Kidney (tissue), 14 donors: ENCODE measurements around the gene MINDY1. TPM values are rescaled to one million over a fixed set of nuclear protein-coding genes. Genes with fewer than 3 reads are reported as not detected.

Experiments used
- DNase-seq, 5 donors: peaks; one replicate each; pipeline ENCODE4 v3.0.0-alpha.2; 2013 to 2020
- FAIRE-seq: peaks from 2 replicates; lab custom pipeline; 2012; peaks lifted over from hg19 to GRCh38; lab: Jason Lieb, UNC
- H3K27ac ChIP-seq, 2 donors: one replicate each; pipeline ENCODE4 v1.7.0; 2013; ENCODE audit warnings: low read depth in 2 of 2, low read length in 2 of 2, inconsistent platforms in 1 of 2
- H3K27me3 ChIP-seq: one replicate; pipeline ENCODE4 v1.7.1; 2013; ENCODE audit warnings: low read length, inconsistent platforms; ENCODE audit not compliant: control insufficient read depth, insufficient read depth
- H3K36me3 ChIP-seq, 3 donors: one replicate each; pipeline versions ENCODE4 v1.7.0 to v1.7.1; 2013; ENCODE audit warnings: low read length in 3 of 3, control low read depth in 1 of 3, inconsistent platforms in 1 of 3; ENCODE audit not compliant: insufficient read depth in 3 of 3, control insufficient read depth in 2 of 3
- H3K4me1 ChIP-seq, 3 donors: one replicate each; pipeline versions ENCODE4 v1.7.0 to v1.7.1; 2013; ENCODE audit warnings: low read length in 3 of 3, inconsistent platforms in 1 of 3, low read depth in 1 of 3; ENCODE audit not compliant: control insufficient read depth in 2 of 3, insufficient read depth in 2 of 3
- H3K4me3 ChIP-seq, 3 donors: one replicate each; pipeline versions ENCODE4 v1.7.0 to v1.8.1; 2013; ENCODE audit warnings: low read length in 3 of 3, control low read depth in 1 of 3, inconsistent platforms in 1 of 3
- H3K9ac ChIP-seq, 3 donors: one replicate each; pipeline versions ENCODE4 v1.7.0 to v1.7.1; 2013; ENCODE audit warnings: low read length in 3 of 3, control low read depth in 1 of 3, inconsistent platforms in 1 of 3
- H3K9me3 ChIP-seq, 3 donors: one replicate each; pipeline versions ENCODE4 v1.7.0 to v1.7.1; 2013; ENCODE audit warnings: low read length in 3 of 3, control low read depth in 1 of 3, inconsistent platforms in 1 of 3; ENCODE audit not compliant: control insufficient read depth in 2 of 3, insufficient read depth in 1 of 3
- intact Hi-C: fragments of 100-400 bp; cut with DNase I; formaldehyde crosslinking; loops from one replicate; pipeline ENCODE4 v1.11.1; 2022
- polyA plus RNA-seq: library from polyadenylated mRNA; stranded (reverse); fragments of 350-450 nt; fragmentation: Illumina TruSeq; extraction: RNeasy Lipid Tissue Mini Kit (QIAGEN cat#74804); gene quantifications from one replicate; pipeline ENCODE4 v1.2.3, GENCODE V29; 2014; ENCODE audit warnings: low read depth, low replicate concordance; ENCODE audit not compliant: insufficient read depth
- total RNA-seq: library from RNA; stranded (reverse); fragmentation: NEBNext Ultra II Directional; extraction: Animal tissue kit (Norgen Biotek cat#: 25700); gene quantifications from one replicate; pipeline ENCODE4 v1.2.1, GENCODE V29; 2021
- TF ChIP-seq, protein P1 (sequence below): IDR thresholded peaks from 3 replicates; pipeline ENCODE4 v1.5.1; 2012; ENCODE audit warnings: mild to moderate bottlenecking, moderate library complexity, borderline replicate concordance; ENCODE audit not compliant: insufficient read depth; ENCODE audit errors: extremely low read depth
- donor health status: control.
- donor health status: control.
- donor health status: control.
- donor health status: control.
- donor health status: control.
- donor health status: DM: yes; HTN: yes; CAD: no.
- donor health status: Normal renal cell carcinoma (clear cell type).

MINDY1 gene
- total and polyA plus RNA-seq, 2 donors from 2014 or later = 33.5 to 35.1 TPM

GRCh38 chr1:151036356-151036755 is 29.7 kb upstream of the MINDY1 start, which contains the start of gene BNIPL:
Gene BNIPL, plus strand, starts transcription at chr1:151036586. Its CDS starts 140 bp downstream, at chr1:151036726.
- intact Hi-C loops = no loop called here
- no peak within 1 kb of the TSS for H3K27ac ChIP-seq
- no peak within 1 kb of the TSS for H3K9ac ChIP-seq
- no peak within 1 kb of the TSS for H3K4me3 ChIP-seq
- H3K36me3 ChIP-seq = peaks cover 2 to 14% (median 14%) of the 10 kb centered on the region in 3 donors
- H3K9me3 ChIP-seq = no peaks in the 10 kb centered on the region
- H3K27me3 ChIP-seq = no peaks in the 10 kb centered on the region
- no peaks in the 10 kb centered on the region for H3K4me1 ChIP-seq
- FAIRE-seq = no peak
- TF ChIP-seq, protein P1, sequence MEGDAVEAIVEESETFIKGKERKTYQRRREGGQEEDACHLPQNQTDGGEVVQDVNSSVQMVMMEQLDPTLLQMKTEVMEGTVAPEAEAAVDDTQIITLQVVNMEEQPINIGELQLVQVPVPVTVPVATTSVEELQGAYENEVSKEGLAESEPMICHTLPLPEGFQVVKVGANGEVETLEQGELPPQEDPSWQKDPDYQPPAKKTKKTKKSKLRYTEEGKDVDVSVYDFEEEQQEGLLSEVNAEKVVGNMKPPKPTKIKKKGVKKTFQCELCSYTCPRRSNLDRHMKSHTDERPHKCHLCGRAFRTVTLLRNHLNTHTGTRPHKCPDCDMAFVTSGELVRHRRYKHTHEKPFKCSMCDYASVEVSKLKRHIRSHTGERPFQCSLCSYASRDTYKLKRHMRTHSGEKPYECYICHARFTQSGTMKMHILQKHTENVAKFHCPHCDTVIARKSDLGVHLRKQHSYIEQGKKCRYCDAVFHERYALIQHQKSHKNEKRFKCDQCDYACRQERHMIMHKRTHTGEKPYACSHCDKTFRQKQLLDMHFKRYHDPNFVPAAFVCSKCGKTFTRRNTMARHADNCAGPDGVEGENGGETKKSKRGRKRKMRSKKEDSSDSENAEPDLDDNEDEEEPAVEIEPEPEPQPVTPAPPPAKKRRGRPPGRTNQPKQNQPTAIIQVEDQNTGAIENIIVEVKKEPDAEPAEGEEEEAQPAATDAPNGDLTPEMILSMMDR = no peak
- no peak for DNase-seq

DNA sequence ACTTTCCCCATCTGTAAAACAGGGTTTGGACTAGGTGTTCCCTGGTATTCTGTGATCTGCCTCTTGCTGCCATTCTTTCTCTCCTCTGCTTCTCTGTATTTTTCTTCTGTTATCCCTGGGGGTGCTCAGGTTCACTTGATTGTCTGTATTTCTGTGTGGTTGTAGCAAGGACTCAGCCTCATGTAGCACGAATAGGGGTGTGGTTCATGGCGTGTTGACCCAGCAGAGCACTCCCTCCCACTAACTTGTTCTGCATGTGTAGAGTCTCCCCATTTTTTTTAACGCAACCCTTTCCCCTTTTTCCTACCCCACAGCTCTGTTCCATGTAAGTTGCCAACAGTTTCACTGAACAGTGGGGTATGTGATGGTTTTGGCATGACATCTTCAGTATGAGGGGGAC is 28.5 kb upstream of the MINDY1 start:
- Histone ChIP-seq H3K9ac (no peak overlapping the region), H3K4me3 (no peak overlapping the region), H3K4me1 (no peaks in the 10 kb centered on the region), H3K27me3 (no peaks in the 10 kb centered on the region), H3K9me3 (no peaks in the 10 kb centered on the region), H3K27ac (no peak overlapping the region), H3K36me3 (peaks cover 4 to 23% (median 17%) of the 10 kb centered on the region in 3 donors)
- DNase-seq (no peak), FAIRE-seq (no peak)
- intact Hi-C loops = no loop called here
- TF ChIP-seq, protein P1 = no peak

DNA sequence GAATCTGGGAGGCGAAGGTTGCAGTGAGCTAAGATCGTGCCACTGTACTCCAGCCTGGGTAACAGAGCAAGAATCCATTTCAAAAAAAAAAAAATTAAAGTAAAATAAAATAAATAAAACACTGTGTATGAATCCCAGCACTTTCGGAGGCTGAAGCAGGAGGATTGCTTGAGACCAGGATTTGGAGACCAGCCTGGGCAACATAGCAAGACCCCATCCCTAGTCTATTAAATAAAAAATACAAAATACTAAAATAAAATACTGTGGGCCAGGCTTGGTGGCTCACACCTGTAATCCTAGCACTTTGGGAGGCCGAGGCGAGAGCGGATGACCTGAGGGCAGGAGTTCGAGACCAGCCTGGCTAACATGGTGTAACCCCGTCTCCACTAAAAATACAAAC is 25.5 kb upstream of the MINDY1 start:
- intact Hi-C loops = no loop called here
- H3K4me1 ChIP-seq = no peaks in the 10 kb centered on the region
- no peaks in the 10 kb centered on the region for H3K9me3 ChIP-seq
- no peaks in the 10 kb centered on the region for H3K27me3 ChIP-seq
- TF ChIP-seq, protein P1 = no peak
- FAIRE-seq (no peak), DNase-seq (no peak)
- H3K36me3 ChIP-seq = peaks cover 9 to 36% (median 25%) of the 10 kb centered on the region in 3 donors
- H3K9ac ChIP-seq = no peak overlapping the region
- no peak overlapping the region for H3K4me3 ChIP-seq
- no peak overlapping the region for H3K27ac ChIP-seq

GRCh38 chr1:151026460-151026859 is 19.8 kb upstream of the MINDY1 start:
- TF ChIP-seq, protein P1 = no peak
- DNase-seq (no peak), FAIRE-seq (no peak)
- Histone ChIP-seq H3K4me3 (no peak overlapping the region), H3K36me3 (peaks cover 10 to 36% (median 17%) of the 10 kb centered on the region in 3 donors), H3K27ac (no peak overlapping the region), H3K9ac (no peak overlapping the region), H3K4me1 (peaks cover 0 to 10% (median 0%) of the 10 kb centered on the region in 3 donors), H3K27me3 (no peaks in the 10 kb centered on the region), H3K9me3 (no peaks in the 10 kb centered on the region)
- intact Hi-C loops = no loop called here
